Testis (tissue), 2 donors: Measurements from ENCODE around the gene GNG5.

ENCODE experiments used
- CTCF ChIP-seq, 3 experiments: fragments of 450-650 bp in 2 of 3; fragments of 200-600 bp in 1 of 3; sonication (generic) in 1 of 3; IDR thresholded peaks; one replicate each; pipeline ENCODE4 v1.5.1; 2016 to 2019; ENCODE audit warnings: antibody characterized with exemption in 3 of 3, mild to moderate bottlenecking in 2 of 3, moderate library complexity in 1 of 3
- POLR2A ChIP-seq: fragments of 450-650 bp; IDR thresholded peaks from one replicate; pipeline ENCODE4 v1.6.1; 2017; ENCODE audit warnings: antibody characterized with exemption, mild to moderate bottlenecking, moderate library complexity

DNA sequence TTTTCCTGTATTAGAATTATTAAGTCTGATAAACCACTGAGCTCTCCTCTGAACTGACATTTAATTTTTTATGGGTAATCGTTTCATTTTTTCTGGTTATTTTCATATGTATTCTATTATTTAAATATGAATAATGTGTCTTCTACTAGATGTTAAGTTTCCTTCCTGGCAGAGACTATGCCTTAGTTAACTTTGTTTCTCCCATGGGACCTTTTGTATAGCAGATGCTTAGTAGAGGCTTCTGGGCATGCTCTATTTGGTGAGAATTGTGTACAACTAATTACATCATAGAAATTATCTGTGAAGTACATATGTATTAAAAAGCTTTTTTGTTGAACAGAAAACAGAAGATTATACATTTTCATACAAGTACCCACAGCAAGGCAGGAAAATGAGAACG lies 44.4 kb upstream of the GNG5 start:
- TF ChIP-seq CTCF (IDR thresholded peaks at IDR 0.05): no peak
- no peak for TF ChIP-seq POLR2A
